C4-2B (cell line): ENCODE results near the gene RPTOR.

ENCODE experiments used
- H3K27ac ChIP-seq: fragments of 450-650 bp; 2 replicates; pipeline ENCODE4 v1.5.1; 2017
- CTCF ChIP-seq: fragments of 450-650 bp; conservative IDR thresholded peaks from 2 replicates; pipeline ENCODE4 v1.5.1; 2017; ENCODE audit warnings: mild to moderate bottlenecking
- ZFX ChIP-seq: fragments of 450-650 bp; IDR thresholded peaks from 2 replicates; pipeline ENCODE4 v1.6.1; 2017

The RPTOR gene

GRCh38 chr17:80658821-80659220 is 114.2 kb downstream of the RPTOR start:
- no peak for TF ChIP-seq ZFX
- no peak for TF ChIP-seq CTCF
- H3K27ac ChIP-seq, result no peak overlapping the region

GRCh38 chr17:80659651-80660050 is 115.0 kb downstream of the RPTOR start:
- no peak overlapping the region for H3K27ac ChIP-seq
- TF ChIP-seq ZFX (no peak), CTCF (no peak)

GRCh38 chr17:80660527-80661198 is 116.0 kb downstream of the RPTOR start:
- TF ChIP-seq CTCF (no peak), ZFX (no peak)
- no peak overlapping the region for H3K27ac ChIP-seq

- H3K27ac ChIP-seq, result no peak overlapping the region
- TF ChIP-seq ZFX (no peak), CTCF (no peak)
These were observed 117.9 kb downstream of the RPTOR start for GRCh38 chr17:80662557-80662956.

GRCh38 chr17:80663781-80664206 is 119.2 kb downstream of the RPTOR start:
- no peak overlapping the region for H3K27ac ChIP-seq
- no peak for TF ChIP-seq ZFX

- TF ChIP-seq ZFX, result no peak
- no peak for TF ChIP-seq CTCF
- H3K27ac ChIP-seq, result no peak overlapping the region
These were observed 119.7 kb downstream of the RPTOR start for GRCh38 chr17:80664217-80664790.

GRCh38 chr17:80665792-80666191 is 121.2 kb downstream of the RPTOR start:
- TF ChIP-seq CTCF, result no peak
- no peak overlapping the region for H3K27ac ChIP-seq

- no peak overlapping the region for H3K27ac ChIP-seq
- no peak for TF ChIP-seq ZFX
- TF ChIP-seq CTCF, result no peak
These were observed 122.2 kb downstream of the RPTOR start for GRCh38 chr17:80666867-80667266.
